COLO668 (cell line): Measurements from ENCODE around the gene PHLPP1.

Experiments used
- DNase-seq: peaks from one replicate; lab custom pipeline; 2025; ENCODE audit not compliant: unreplicated experiment; lab: John Stamatoyannopoulos, UW

Gene PHLPP1

DNA sequence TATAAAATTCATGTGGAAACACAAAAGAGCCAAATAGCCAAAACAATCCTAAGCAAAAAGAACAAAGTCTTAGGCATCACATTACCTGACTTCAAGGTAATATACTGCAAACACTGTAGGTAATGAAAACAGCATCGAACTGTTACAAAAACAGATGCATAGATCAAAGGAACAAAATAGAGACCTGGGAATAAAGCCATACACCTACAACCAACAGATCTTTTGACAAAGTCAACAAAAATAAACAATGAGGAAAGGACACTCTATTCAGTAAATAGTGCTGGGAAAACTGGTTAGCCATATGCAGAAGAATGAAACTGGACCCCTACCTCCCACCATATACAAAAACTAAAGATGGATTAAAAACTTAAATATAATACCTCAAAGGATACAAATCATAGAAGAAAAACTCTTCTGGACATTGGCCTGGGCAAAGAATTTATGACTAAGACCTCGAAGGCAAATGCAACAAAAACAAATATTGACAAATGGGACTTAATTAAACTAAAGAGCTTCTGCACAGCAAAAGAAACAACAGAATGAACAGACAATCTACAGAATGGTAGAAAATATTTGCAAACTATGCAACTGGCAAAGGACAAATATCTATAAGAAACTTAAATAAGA lies 218.0 kb downstream of the PHLPP1 start:
- DNase-seq: no peak

DNA sequence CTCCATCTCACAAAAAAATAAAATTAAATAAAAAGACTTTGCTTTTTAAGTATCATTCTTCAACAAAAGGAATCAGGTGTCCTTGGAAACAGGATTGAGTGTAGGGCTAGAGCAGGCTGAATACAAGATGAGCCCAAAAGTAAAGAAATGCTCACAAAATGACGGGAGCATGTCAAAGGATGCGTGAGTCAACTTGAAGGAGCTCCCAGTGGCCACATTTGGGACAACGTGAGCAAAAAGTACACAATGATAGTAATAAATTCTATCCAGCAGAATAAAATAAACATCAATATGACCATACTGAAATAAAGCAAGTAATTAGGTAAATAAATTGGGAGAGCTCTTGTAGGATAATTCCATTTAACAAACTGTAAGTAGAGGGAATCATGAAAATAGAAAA lies 220.7 kb downstream of the PHLPP1 start:
- DNase-seq: no peak

DNA sequence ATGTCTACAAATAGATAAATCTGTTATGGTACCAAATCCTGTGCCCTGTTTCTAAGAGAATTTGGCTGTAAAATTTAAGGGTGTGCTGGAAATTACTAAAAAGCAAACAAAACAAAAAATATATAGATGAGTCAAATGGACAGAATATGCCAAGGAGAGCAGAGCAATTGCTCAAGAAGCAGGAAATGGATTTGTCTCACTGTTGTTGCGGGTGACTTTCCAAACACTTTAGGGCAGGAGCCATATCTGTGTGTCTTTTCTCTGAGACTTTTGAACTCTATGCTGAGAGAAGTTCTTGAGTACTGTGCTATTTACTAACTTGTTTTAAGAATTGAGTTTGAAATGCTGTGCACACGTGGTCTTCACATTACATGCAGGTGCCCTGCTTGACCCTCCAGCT lies 221.7 kb downstream of the PHLPP1 start:
- no peak for DNase-seq

DNA sequence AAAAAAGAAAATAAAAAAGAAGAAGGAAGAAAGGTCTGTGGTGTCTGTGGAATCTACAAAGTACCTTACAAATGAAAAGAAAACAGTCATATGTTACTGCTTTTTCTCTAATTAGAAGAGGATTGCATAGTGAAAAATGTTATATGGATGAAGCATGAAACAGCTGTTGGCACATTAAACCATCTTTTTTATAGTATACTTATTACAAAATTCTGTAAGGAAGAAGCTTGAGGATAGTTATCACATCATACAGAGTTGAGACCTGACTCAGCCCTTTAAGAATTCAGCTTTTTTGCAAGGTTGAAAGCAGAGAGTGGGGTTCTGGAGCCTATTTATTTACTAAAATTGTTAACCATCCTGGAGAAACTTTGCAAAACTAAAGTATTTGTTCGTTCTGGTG lies 222.7 kb downstream of the PHLPP1 start:
- no peak for DNase-seq

DNA sequence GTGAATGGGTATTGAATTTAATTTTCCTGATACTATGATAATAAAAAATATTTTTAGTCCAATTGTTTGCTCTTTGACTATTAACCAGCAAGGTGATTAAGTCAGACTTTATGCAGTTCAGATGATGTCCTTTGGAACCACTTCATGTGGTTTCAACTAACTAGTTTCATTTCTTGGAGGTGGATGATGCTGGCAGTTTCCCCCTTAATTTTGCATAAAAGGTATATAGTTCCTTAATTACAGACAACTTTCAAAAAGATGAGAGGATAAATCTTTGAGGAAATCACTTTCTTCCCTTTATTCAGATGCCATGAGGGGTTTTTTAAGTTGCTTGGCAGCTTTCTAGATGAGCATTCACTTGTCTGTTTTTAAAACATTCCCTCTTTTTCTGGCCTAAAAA lies 223.1 kb downstream of the PHLPP1 start:
- no peak for DNase-seq

DNA sequence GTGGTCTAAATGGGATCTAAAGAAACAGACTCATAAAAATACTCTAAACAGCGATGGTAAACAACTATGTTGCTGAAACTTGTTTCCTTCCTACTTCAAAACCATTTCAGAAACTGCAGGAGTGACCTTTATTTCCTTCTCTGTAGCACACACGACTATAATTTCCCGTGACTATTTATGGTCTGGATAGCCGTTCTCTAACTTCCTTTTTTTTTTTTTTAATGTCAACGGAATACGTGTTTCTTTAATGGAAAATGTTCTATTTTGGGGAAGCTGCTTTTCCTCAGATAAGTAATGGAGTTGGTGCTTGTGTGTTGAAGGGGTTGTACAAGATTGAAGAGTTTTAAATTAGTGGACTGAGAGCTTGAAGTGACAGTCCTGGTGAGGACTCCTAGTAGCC lies 224.1 kb downstream of the PHLPP1 start:
- DNase-seq: no peak

DNA sequence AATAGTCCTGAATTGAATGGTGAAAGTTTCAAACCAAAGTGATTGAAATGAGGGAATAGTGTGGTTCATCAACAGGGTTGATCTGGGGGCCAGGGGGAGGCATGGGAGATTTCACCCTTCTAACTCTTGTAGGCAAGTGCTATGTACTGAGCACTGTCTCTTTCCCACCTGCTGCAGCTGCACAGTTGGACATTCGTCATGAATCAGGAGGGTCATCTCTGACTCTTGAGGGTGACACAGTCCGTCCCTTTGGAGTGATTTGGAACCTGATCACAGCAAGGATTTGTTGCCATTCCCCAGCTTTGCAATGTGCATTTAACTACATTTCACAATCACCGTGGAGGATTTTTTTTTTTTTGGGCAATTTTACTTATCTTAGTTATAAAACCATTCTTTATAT lies 224.6 kb downstream of the PHLPP1 start:
- no peak for DNase-seq

DNA sequence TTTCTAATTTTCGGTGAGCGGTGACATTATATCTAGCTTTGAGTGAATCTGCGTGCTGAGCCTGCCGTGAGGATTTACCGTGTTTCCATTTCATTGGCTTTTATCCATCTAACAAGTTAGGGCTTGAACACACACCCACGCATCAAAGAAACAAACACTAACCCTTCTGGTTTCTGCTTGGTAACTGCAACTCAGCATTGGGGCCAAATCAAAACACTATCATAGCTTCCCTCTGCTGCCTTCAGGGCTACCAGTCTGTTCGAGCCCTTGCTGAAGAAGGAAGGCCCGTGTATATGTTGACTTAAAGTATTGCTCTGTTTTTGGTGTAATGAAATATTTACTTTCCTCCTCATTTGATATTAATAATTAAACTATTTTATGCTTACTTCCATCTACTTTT lies 227.2 kb downstream of the PHLPP1 start:
- DNase-seq: no peak

DNA sequence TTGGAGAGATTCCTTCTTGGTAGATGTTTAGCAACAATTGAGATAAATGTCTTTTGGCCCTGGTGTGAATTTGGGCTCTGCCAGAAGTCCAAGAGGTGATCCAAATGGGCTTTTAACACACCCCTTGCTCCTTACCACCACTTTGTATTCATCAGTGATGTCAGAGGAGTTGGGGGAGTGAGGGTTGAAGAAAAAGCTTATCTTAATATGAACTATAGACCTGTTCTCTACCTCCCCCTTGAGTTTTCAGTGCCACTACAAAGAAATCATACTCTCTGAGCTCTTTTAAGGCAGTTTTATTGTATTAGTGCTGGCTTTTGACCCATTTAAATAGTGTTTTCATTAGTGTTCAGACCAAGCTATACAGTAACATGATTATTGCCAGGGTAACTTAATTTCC lies 229.1 kb downstream of the PHLPP1 start:
- DNase-seq: no peak

DNA sequence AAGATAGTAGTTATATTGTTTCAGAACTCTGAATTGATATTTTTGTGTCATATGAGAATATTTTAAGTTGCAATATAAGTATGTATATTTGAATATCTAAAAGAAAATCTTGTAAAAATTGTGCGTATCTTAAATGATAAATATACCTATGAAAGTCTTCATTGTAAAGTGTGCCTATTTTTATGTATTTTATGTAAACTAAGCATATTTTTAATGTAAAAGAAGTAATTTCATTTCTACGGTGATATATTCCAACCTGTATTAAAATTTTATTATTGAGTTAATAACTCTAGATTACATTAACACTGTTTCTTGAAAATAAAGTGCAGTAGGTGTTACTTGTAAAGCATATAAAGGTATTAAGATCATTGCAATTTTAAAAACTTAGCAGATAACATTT lies 233.4 kb downstream of the PHLPP1 start:
- DNase-seq: no peak

DNA sequence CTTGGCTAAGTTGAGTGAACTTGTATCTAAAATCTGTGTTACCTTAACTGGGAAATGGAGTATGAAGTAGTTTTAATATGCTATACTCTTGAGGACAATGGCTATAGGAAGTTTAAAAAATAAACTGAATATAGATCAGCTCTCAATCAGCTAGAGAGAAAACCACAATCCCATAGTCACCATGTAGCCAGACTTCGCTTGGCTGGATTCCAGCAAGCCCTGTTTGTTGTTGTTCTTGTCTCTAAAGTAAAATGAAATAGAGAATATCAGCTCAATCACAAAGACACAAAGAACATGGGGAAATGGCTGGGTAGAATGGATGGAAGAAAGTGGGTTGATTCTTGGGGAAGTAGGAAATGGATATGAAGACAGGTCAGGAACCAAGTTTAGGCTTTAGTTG lies 234.9 kb downstream of the PHLPP1 start:
- no peak for DNase-seq

DNA sequence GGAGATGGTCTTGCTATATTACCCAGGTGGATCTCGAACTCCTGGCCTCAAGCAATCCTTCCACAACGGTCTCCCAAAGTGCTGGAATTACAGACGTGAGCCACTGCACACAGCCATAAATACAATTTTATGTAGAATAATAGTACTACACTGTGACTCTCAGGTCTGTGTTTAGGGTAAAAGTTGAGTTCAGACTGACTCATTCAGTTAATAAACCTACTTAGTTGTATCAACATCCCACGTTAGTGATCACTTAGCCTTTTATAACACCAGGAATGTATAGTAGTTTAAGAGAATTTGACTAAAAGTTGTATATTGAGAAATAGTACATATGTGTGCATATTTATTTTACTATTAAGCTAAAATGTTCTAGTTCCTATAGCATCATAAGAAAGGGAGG lies 237.5 kb downstream of the PHLPP1 start:
- no peak for DNase-seq

DNA sequence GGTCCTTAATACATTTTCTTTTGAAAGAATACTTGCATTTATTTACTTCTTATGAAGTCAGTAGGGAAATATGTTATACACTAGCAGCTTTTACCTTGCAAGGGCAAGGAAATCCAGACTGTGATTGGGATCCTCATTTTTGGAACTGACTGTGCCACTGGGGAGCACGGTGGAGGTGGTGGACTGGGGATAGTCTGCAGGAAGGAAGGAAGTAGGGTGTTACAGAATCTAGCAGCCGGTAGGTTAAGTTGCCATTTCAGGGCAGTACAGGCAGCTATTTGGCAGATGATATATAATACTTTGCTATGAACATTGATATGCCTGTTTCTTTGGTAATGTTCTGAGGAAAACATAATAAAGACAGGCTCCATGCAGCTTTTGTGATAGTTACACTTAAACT lies 238.3 kb downstream of the PHLPP1 start:
- DNase-seq: no peak

DNA sequence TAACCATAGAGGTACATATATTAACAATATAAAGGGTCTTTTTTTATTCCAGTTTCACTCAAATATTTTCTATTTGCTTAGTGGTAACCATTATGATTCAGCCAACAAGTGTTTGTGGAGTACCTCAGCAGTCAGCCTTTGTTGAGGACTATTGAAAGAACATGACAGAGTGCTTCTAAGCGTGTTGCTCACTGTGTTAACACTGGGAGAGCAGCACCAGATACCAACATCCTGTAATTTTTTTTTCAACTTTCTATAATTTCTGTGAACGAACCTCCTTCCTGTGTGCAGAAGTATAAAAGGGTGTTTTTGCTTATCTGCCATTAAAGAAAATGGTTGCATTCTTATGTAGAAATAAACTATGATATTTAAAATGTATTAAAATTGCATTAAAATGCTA lies 239.0 kb downstream of the PHLPP1 start:
- no peak for DNase-seq

DNA sequence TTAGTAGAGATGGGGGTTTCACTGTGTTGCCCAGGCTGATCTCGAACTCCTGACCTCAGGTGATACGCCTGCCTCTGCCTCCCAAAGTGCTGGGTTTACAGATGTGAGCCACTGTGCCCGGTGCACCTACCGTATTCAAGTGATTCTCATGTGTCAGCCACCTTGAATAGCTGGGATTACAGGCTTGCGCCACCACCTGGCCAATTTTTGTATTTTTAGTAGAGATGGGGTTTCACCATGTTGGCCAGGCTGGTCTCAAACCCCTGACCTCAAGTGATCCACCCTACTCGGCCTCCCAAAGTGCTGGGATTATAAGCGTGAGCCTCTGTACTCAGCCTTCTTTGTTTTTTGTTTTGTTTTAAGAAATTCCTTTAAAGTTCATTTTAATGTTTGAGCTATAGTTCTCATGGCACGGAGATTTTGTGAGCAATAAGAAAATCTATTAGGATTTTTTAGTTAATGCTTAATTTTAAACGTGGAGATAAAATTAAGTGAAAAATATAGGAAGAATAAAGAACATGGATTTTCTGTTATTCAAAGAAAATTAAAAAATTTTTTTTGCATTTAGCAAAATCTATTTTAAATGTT lies 242.6 kb downstream of the PHLPP1 start:
- DNase-seq: peak; percentile 66

DNA sequence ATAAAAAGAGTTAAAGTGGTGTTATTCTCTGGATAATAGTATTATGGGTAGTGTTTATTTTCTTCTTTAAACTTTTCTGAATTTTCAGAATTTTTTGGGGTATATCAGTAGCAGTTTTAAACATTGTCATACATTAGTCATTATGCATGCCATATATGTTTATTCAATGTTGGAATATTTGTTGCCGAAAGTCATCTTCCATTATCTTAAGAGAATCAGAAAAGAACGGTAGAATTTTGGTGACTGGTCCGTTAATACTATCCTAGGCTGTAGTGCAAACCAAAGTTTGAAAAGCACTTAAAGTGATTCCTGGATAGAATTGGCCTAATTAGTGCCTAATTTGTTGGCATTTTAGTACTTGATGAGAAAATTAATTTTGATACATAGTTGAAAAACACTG lies 244.1 kb downstream of the PHLPP1 start:
- no peak for DNase-seq

DNA sequence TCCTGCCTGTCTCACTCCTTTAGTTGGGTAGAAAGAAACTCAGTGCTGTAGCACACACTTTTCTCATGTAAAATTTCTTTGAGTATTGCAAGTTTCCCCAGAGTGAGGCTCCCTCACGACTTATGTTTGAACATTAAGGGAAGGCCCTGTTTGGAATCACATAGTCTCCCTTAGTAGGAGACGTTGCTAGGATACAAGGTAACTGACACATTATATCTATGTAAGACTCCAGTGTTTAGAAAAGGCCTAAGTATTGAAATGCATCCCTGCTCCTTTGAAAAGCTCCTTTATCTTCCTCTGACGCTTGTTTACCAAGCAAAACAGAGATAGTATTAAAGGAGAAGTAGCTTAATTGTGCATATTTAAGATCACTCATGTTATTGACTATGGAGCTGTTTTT lies 248.2 kb downstream of the PHLPP1 start:
- DNase-seq: no peak

DNA sequence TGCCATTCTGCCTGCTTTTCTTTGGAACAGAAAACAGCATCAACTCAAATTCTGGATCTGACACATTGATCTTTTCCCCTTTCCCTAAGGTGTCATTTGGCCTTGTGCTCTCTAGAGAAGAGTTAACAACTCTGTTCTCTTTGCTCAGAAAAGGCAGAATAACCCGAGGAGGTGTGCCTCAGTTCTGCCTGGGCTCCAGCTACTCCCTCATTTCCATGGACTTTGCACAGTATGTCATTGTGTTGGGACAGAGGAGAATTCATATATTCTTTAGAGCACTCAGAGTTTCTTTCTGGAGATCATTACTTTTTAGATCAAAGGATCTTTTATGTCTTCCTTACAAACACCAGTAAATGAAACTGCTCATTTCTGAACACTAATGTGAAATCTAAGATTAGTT lies 249.1 kb downstream of the PHLPP1 start:
- no peak for DNase-seq

DNA sequence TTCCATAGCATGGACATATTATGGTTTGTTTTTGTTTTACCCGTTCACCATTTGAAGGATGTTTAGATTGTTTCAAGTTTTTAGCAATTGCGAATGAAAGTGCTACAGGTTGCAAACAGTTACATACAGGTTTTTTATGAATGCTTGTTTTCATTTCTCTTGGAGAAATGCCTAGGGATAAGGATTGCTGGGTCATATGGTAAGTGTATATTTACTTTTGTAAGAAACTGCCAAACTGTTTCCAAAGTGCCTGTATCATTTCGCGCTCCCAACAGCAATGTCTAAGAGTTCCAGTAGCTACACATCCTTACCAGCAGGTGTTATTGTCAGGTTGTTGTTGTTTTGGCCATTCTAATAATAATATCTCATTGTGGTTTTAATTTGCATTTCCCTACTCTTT lies 251.7 kb downstream of the PHLPP1 start:
- DNase-seq: no peak

DNA sequence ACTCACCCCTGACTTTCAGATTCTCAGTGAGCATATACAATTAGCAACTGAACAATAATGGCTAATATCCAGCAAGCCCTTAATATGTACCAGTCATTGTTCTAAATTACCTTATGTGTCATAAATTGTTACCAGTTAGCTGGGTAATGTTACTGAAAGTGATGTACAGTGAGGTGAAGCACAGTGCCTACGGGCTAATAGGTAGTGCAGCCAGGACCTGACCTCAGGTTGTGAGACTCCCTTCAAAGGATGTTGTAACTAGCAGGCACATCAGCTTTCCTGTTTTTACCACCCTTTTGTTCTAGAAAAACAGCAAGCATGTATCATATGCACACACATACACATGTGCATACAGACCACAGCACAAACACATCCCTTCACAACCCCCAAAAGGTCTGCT lies 258.3 kb downstream of the PHLPP1 start:
- DNase-seq: no peak

DNA sequence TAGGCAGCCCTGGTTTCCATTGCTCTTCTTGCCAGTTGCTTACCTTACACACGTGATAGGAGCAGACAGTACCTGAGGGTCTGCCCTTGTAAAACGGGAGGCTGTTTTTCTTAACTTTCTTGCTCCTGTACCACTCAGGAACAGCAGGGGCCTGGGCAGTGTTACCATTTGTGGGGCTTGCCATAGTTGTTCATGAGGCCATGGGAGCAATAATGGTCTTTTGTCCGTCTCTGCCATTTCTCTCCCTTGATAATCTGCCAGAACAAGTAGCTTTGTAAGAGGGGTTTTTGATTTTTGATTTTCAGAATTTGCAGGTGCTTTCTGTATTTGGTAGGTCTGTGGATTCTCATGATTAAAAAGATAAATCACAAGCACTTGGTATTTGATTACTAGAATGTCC lies 259.0 kb downstream of the PHLPP1 start:
- DNase-seq: no peak

DNA sequence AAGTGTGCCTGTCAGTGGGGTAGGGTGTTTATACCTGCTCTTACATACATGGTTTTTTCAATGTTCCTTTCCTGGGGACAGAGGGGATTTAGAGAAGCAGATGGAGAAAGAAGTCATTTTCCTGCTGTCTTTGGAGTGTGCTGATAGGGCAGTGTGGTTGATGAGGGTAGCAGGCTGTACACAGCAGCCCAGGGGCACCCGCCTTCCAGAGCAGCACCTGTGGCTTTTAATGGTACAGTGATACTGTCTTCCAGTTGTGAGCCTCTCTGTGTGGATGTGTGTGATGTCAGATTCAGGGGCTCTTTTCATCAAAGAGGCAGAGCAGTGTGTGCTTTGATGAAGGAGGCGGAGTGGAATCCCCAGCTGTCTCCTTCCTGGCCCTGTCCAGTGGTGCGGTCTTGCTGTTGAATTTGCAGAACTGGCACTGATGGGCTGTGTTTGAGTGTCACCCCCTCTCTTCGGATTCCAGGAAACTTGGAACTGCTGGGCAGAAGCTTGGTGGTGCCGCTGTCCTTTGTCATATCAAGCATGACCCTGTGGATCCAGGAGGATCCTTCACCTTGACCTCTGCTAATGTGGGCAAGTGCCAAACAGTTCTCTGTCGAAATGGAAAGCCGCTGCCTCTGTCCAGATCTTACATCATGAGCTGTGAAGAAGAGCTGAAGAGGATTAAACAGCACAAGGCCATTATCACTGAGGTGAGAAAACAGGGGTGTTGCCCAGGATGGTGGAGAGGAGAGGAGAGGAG lies 259.8 kb downstream of the PHLPP1 start:
- DNase-seq: no peak

DNA sequence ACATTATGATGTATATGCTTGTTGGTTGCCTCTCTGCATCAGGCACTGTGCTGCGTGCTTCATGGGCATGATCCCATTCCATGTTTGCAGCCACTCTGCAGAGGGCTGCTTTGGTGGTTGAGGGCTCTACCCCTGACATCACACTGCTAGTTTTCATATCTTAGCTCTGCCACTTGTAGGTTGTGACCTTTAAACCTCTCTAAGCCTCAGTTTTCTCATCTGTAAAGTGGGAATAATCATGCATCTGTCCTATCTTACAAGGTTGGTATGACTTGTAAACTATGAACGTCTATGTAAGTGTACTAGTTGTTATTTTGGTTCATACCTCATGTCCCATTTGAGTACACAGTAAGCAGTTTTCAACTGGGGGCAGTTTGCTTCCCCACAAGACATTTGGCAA lies 260.4 kb downstream of the PHLPP1 start:
- no peak for DNase-seq
